ENCODE measurements around the gene SRP19.
A peak's percentile ranks its signal among the peaks of the same experiment; 100 is the strongest.
"Not testable (repeated sequence)": the region's sequence is repeated elsewhere in the genome, so short reads cannot be mapped to it uniquely, and the experiment has no call there.

SRP19 gene

GRCh38 chr5:112885001-112885400 is 23.9 kb downstream of the SRP19 start:
- Histone ChIP-seq H3K9ac (no peak overlapping the region), H4K20me1 (peaks cover 66% of the 10 kb centered on the region; the same call in 1 of the 2 replicates), H3K4me3 (no peak overlapping the region), H3K4me2 (no peak overlapping the region), H3K27ac (no peak overlapping the region), H3K9me3 (no peaks in the 10 kb centered on the region), H3K4me1 (peaks cover 10% of the 10 kb centered on the region; the same call in 1 of the 2 replicates), H3K27me3 (no peaks in the 10 kb centered on the region), H3K36me3 (peaks cover 93% of the 10 kb centered on the region)
- no peak for TF ChIP-seq Cebpa-rat (IDR thresholded peaks at IDR 0.05)

- no peaks in the 10 kb centered on the region for H3K27me3 ChIP-seq
- H3K4me3 ChIP-seq, result no peak overlapping the region
- no peak overlapping the region for H3K27ac ChIP-seq
- peaks cover 91% of the 10 kb centered on the region for H3K36me3 ChIP-seq
- peaks cover 46% of the 10 kb centered on the region; the same call in 1 of the 2 replicates for H4K20me1 ChIP-seq
- H3K4me2 ChIP-seq, result peak overlapping the region; percentile 4; the same call in 1 of the 2 replicates
- H3K9ac ChIP-seq, result no peak overlapping the region
- peaks cover 10% of the 10 kb centered on the region; the same call in 1 of the 2 replicates for H3K4me1 ChIP-seq
- no peaks in the 10 kb centered on the region for H3K9me3 ChIP-seq
- no peak for TF ChIP-seq Cebpa-rat (IDR thresholded peaks at IDR 0.05)
These were observed 25.9 kb downstream of the SRP19 start for GRCh38 chr5:112886975-112887374.

GRCh38 chr5:112892066-112892465 is 31.0 kb downstream of the SRP19 start:
- H3K9me3 ChIP-seq, H3K27me3 ChIP-seq, H3K9ac ChIP-seq, H3K4me3 ChIP-seq, H3K4me2 ChIP-seq, H3K4me1 ChIP-seq, H3K27ac ChIP-seq: not testable (repeated sequence)
- Histone ChIP-seq H3K36me3 (peaks cover 86% of the 10 kb centered on the region), H4K20me1 (peaks cover 46% of the 10 kb centered on the region; the same call in 1 of the 2 replicates)

DNA sequence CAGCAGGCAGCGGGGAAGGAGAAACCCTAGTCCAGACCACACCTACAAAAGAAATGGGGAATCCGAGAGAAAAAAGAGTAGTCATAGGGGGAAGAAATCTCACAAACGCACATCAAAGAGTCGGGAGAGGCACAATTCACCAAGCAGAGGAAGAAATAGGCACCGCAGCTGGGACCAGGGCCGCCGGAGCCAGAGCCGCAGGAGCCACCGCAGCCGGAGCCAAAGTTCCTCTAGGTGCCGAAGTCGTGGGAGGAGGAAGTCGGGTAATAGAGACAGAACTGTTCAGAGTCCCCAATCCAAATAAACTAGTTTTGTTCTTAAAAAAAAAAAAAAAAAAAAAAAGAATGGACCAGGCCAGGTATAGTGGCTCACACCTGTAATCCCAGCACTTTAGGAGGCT is 31.7 kb downstream of the SRP19 start:
- Histone ChIP-seq H4K20me1 (peaks cover 48% of the 10 kb centered on the region; the same call in 1 of the 2 replicates), H3K27ac (no peak overlapping the region), H3K36me3 (peaks cover 87% of the 10 kb centered on the region), H3K9me3 (no peaks in the 10 kb centered on the region), H3K4me1 (no peaks in the 10 kb centered on the region), H3K4me2 (no peak overlapping the region), H3K9ac (no peak overlapping the region), H3K4me3 (no peak overlapping the region), H3K27me3 (no peaks in the 10 kb centered on the region)
- no peak for TF ChIP-seq Cebpa-rat (IDR thresholded peaks at IDR 0.05)

DNA sequence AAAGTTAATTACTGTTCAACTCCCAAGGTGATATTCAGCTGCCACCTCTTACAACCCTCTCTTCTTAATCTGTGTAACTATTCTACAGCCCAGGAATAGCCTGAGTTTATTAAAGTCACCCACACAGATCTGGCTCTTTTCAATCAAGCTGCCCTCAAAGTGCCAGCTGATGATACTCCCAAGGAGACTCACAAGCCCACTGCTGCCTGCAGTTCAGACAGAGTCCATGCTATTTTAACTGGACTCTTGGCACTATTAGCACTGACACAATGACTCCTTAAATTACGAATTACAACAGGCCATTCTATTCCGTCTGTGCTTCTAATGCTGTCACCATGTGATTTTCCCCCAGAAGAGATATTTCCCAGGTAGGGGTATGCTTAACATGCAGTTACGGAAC is 34.6 kb downstream of the SRP19 start:
- Histone ChIP-seq H3K9ac (no peak overlapping the region), H3K4me3 (no peak overlapping the region), H3K9me3 (no peaks in the 10 kb centered on the region), H3K36me3 (peaks cover 89% of the 10 kb centered on the region), H3K27ac (no peak overlapping the region), H3K4me1 (no peaks in the 10 kb centered on the region), H3K4me2 (no peak overlapping the region), H3K27me3 (no peaks in the 10 kb centered on the region), H4K20me1 (peaks cover 57% of the 10 kb centered on the region; the same call in 1 of the 2 replicates)
- no peak for TF ChIP-seq Cebpa-rat (IDR thresholded peaks at IDR 0.05)

DNA sequence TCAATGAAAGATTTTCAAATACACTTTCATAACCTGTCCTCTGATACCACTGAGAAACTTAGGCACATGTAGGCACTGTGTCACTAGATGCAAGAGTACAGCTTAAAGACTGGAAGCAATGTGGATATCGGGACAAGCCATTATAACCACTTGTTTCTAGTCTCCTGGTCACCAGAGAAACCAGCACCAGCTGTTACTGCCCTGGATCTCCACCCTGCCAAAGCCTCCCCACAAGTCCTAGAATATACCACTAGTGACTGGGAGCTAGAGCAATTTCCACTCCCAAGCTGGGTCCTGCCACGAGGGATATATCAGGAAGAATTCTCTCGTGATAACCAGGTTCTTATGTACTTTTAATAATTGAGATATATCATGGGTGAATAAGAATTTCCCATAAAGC is 41.5 kb downstream of the SRP19 start:
- no peak overlapping the region for H3K4me3 ChIP-seq
- H3K4me2 ChIP-seq, result no peak overlapping the region
- no peak overlapping the region for H3K9ac ChIP-seq
- no peaks in the 10 kb centered on the region for H3K9me3 ChIP-seq
- no peak for TF ChIP-seq Cebpa-rat (IDR thresholded peaks at IDR 0.05)
- H3K4me1 ChIP-seq, result no peaks in the 10 kb centered on the region
- H3K27me3 ChIP-seq, result no peaks in the 10 kb centered on the region
- H3K27ac ChIP-seq, result no peak overlapping the region
- peaks cover 79% of the 10 kb centered on the region for H3K36me3 ChIP-seq
- peaks cover 88% of the 10 kb centered on the region for H4K20me1 ChIP-seq

DNA sequence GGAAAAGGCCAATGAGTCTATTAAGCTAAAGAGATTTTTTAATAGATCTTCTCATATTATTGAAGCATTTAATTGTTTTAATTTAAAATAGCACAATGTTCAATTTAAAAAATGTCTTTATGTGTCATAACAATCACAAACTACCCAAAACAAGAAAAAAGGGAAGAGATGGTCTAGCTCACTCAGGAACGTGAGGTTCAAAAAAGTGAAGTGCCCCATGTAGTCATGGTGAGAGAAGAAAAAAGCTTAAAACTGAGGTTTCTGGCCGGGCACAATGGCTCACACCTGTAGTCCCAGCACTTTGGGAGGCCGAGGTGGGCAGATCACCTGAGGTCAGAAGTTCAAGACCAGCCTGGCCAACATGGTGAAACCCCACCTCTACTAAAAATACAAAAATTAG is 43.9 kb downstream of the SRP19 start:
- H3K36me3 ChIP-seq, result peaks cover 71% of the 10 kb centered on the region
- not testable (repeated sequence) for H3K4me3 ChIP-seq, H3K27me3 ChIP-seq, H3K9me3 ChIP-seq, H3K9ac ChIP-seq, H3K4me2 ChIP-seq, H3K4me1 ChIP-seq, H3K27ac ChIP-seq
- peaks cover 92% of the 10 kb centered on the region for H4K20me1 ChIP-seq

DNA sequence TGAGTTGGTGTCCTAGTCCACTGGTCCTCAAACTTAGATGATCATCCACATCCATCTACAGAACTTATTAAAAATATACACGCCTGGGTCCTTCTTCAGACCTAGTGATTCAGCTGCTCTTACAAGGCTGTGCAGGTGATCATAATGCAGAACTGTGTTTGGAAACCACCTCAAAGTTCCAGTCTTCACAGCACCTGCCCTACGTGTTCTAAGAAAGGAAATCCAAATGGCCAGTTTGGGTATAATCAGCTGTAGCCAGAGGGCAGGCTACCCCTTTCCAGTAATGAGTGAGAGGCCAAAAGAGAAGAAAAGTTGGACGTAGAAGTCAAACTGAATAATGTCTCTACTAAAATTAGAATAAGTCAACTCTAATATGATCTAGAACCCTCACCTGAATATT is 45.5 kb downstream of the SRP19 start:
- Histone ChIP-seq H3K4me3 (no peak overlapping the region), H3K9me3 (no peaks in the 10 kb centered on the region), H3K27ac (no peak overlapping the region), H3K9ac (no peak overlapping the region), H3K27me3 (no peaks in the 10 kb centered on the region), H4K20me1 (peaks cover 96% of the 10 kb centered on the region), H3K36me3 (peaks cover 69% of the 10 kb centered on the region), H3K4me2 (no peak overlapping the region), H3K4me1 (no peaks in the 10 kb centered on the region)
- TF ChIP-seq Cebpa-rat (IDR thresholded peaks at IDR 0.05), result no peak

DNA sequence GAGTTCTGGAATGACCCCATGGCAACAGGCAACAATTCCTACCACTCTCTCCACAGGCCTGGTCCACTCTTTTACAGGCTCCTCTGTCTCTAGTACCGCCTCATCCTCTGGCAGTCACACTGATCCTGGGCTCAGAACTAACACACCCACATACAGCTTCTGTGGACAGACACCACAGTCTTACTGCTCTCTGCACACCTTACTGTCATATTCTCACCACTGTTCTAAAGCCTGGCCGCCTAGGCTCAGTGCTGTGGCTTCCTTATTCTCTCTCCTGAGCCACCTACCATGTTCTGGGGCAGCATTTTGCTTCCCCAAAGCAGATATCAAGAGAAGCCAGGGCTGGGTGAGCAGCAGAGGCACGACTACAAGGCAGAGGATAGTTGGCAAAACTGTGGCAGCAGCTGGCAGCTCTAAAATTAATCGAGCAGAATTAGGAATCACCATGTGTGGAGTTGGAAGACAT is 46.1 kb downstream of the SRP19 start:
- Histone ChIP-seq H3K9ac (no peak overlapping the region), H3K4me1 (no peaks in the 10 kb centered on the region), H3K4me3 (no peak overlapping the region), H3K36me3 (peaks cover 67% of the 10 kb centered on the region), H4K20me1 (peaks cover 98% of the 10 kb centered on the region), H3K27me3 (no peaks in the 10 kb centered on the region), H3K27ac (no peak overlapping the region), H3K4me2 (no peak overlapping the region), H3K9me3 (no peaks in the 10 kb centered on the region)
- TF ChIP-seq Cebpa-rat (IDR thresholded peaks at IDR 0.05), result no peak

- H3K4me1 ChIP-seq, result no peaks in the 10 kb centered on the region
- peaks cover 67% of the 10 kb centered on the region for H3K36me3 ChIP-seq
- H3K9me3 ChIP-seq, result no peaks in the 10 kb centered on the region
- H3K27me3 ChIP-seq, result no peaks in the 10 kb centered on the region
- H3K4me2 ChIP-seq, result no peak overlapping the region
- TF ChIP-seq Cebpa-rat (IDR thresholded peaks at IDR 0.05), result no peak
- H4K20me1 ChIP-seq, result peaks cover 81% of the 10 kb centered on the region
- H3K9ac ChIP-seq, result no peak overlapping the region
- H3K27ac ChIP-seq, result no peak overlapping the region
- no peak overlapping the region for H3K4me3 ChIP-seq
These were observed 47.8 kb downstream of the SRP19 start for GRCh38 chr5:112908854-112909253.

DNA sequence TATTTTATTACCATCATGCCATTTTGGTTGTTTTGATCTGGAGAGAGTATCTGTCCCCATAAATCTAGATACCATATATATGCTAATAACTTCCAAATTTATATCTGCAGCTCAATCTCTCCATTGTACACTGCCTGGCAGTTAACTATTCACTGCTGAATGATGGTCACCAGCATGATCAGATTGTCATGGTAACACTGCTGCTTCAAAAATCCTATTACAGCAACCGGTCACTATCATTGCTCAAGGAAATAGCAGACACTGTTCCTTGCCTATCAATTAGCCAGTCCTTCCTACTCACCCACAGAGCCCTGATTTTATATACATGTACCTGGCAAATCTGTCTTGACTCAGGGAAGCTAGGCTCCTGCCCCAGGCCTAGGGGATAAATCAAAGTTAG is 49.4 kb downstream of the SRP19 start:
- Histone ChIP-seq H3K4me3 (no peak overlapping the region), H3K27me3 (no peaks in the 10 kb centered on the region), H4K20me1 (peaks cover 81% of the 10 kb centered on the region), H3K9ac (no peak overlapping the region), H3K36me3 (peaks cover 77% of the 10 kb centered on the region), H3K4me1 (peaks cover 3% of the 10 kb centered on the region), H3K9me3 (no peaks in the 10 kb centered on the region), H3K27ac (no peak overlapping the region), H3K4me2 (no peak overlapping the region)
- TF ChIP-seq Cebpa-rat (IDR thresholded peaks at IDR 0.05), result no peak

All from BLaER1 (cell line).